ENCODE results near the gene ARIH1.

The ARIH1 gene

DNA sequence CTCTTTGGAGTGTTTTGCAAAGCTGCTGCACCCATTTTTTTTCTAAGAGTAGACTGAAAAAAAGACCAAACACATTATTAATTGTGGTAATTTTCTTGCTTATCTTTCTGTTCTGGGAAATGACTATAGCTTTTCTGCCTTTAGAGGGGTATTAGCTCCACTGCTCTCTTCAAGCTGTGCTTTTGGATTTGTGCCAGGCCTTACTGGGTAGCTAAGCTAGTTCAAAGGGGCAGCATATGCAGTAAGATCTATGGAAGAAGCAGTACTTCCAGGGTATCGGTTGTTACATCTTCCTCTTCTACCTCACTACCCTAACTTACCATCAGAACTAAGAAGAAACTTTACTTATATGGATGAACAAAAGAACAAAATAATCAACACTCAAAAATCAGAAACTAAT, 28.7 kb upstream of the ARIH1 start:
- H3K4me3 ChIP-seq (IDR thresholded peaks at IDR 0.05; ENCODE audit: insufficient read depth, low read depth, low read length), result no peak overlapping the region
- no peak overlapping the region for H3K27ac ChIP-seq
- no peaks in the 10 kb centered on the region for H3K4me1 ChIP-seq (ENCODE audit: low read depth, poor library complexity, severe bottlenecking)
- H3K36me3 ChIP-seq (ENCODE audit: insufficient read depth), result no peaks in the 10 kb centered on the region
- no peaks in the 10 kb centered on the region for H3K27me3 ChIP-seq (ENCODE audit: insufficient read depth, low read depth)
- no peak overlapping the region for H2AFZ ChIP-seq (ENCODE audit: low read depth)
- no peaks in the 10 kb centered on the region for H4K20me1 ChIP-seq (ENCODE audit: insufficient read depth)
- no peak overlapping the region for H3K4me2 ChIP-seq
- no peak overlapping the region for H3K9ac ChIP-seq
- TF ChIP-seq, protein P1, sequence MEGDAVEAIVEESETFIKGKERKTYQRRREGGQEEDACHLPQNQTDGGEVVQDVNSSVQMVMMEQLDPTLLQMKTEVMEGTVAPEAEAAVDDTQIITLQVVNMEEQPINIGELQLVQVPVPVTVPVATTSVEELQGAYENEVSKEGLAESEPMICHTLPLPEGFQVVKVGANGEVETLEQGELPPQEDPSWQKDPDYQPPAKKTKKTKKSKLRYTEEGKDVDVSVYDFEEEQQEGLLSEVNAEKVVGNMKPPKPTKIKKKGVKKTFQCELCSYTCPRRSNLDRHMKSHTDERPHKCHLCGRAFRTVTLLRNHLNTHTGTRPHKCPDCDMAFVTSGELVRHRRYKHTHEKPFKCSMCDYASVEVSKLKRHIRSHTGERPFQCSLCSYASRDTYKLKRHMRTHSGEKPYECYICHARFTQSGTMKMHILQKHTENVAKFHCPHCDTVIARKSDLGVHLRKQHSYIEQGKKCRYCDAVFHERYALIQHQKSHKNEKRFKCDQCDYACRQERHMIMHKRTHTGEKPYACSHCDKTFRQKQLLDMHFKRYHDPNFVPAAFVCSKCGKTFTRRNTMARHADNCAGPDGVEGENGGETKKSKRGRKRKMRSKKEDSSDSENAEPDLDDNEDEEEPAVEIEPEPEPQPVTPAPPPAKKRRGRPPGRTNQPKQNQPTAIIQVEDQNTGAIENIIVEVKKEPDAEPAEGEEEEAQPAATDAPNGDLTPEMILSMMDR (conservative IDR thresholded peaks at IDR 0.05; ENCODE audit: low read depth, low read length), result no peak
- no peaks in the 10 kb centered on the region for H3K79me2 ChIP-seq (ENCODE audit: insufficient read depth, low read depth)

DNA sequence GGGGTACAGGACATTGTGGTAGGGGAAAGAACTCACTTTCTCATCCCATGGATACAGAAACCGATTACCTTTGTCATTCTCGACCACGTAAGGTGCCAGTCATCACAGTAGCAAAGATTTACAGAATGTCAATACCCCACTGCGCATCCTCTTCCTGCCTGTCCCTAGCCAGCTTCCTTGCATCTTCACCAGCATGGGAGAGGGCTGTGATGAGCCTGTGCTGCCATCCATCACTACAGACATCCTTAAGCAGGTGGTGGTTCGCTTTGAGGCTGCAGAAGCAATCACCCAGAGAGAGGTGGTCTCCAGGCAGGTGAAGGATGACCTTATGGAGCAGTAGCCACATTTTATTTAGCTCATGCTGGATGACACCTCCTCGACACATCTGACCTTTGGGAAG, 23.3 kb upstream of the ARIH1 start:
- Histone ChIP-seq H3K9ac (no peak overlapping the region), H3K36me3 (ENCODE audit: insufficient read depth) (no peaks in the 10 kb centered on the region), H2AFZ (ENCODE audit: low read depth) (no peak overlapping the region), H3K27me3 (ENCODE audit: insufficient read depth, low read depth) (no peaks in the 10 kb centered on the region), H4K20me1 (ENCODE audit: insufficient read depth) (no peaks in the 10 kb centered on the region), H3K27ac (no peak overlapping the region), H3K79me2 (ENCODE audit: insufficient read depth, low read depth) (no peaks in the 10 kb centered on the region), H3K4me1 (ENCODE audit: low read depth, poor library complexity, severe bottlenecking) (no peaks in the 10 kb centered on the region), H3K4me2 (no peak overlapping the region), H3K4me3 (IDR thresholded peaks at IDR 0.05; ENCODE audit: insufficient read depth, low read depth, low read length) (no peak overlapping the region)
- TF ChIP-seq, protein P1 (conservative IDR thresholded peaks at IDR 0.05; ENCODE audit: low read depth, low read length), result no peak

DNA sequence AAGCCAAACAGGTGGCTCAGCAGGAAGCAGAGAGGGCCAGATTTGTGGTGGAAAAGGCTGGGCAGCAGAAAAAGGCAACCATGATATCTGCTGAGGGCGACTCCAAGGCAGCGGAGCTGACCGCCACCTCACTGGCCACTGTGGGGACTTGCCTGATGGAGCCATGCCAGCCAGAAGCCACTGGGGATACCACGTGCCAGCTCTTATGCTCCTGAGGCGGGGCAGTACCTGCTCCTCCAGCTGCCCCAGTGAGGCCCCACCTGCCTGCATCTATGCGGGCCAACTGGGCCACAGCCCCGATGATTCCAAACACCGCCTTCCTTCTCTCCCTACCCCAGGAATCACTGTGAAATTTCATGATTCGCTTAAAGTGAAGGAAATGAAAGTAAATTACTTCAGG, 22.9 kb upstream of the ARIH1 start:
- no peaks in the 10 kb centered on the region for H3K27me3 ChIP-seq (ENCODE audit: insufficient read depth, low read depth)
- H3K36me3 ChIP-seq (ENCODE audit: insufficient read depth), result no peaks in the 10 kb centered on the region
- no peak overlapping the region for H2AFZ ChIP-seq (ENCODE audit: low read depth)
- H3K27ac ChIP-seq, result no peak overlapping the region
- H3K9ac ChIP-seq, result no peak overlapping the region
- no peaks in the 10 kb centered on the region for H3K4me1 ChIP-seq (ENCODE audit: low read depth, poor library complexity, severe bottlenecking)
- H3K79me2 ChIP-seq (ENCODE audit: insufficient read depth, low read depth), result no peaks in the 10 kb centered on the region
- TF ChIP-seq, protein P1 (conservative IDR thresholded peaks at IDR 0.05; ENCODE audit: low read depth, low read length), result no peak
- H3K4me3 ChIP-seq (IDR thresholded peaks at IDR 0.05; ENCODE audit: insufficient read depth, low read depth, low read length), result no peak overlapping the region
- H4K20me1 ChIP-seq (ENCODE audit: insufficient read depth), result no peaks in the 10 kb centered on the region
- no peak overlapping the region for H3K4me2 ChIP-seq

DNA sequence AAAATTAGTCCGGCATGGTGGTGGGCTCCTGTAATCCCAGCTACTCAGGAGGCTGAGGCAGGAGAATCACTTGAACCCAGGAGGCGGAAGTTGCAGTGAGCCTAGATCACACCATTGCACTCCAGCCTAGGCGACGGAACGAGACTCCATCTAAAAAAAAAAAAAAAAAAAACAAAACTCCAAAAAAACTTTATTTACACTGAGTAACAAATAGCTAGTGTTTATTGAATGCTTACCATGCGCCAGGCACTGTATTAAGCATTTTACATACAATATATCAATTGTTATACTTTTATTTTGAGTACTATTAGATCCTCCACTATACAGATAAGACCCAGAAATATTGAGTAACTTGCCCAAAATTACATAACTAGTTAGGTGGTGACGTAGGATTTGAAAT, 17.4 kb upstream of the ARIH1 start:
- H3K9ac ChIP-seq, result no peak overlapping the region
- H3K79me2 ChIP-seq (ENCODE audit: insufficient read depth, low read depth), result no peaks in the 10 kb centered on the region
- H3K27ac ChIP-seq, result no peak overlapping the region
- H3K4me2 ChIP-seq, result no peak overlapping the region
- H3K27me3 ChIP-seq (ENCODE audit: insufficient read depth, low read depth), result no peaks in the 10 kb centered on the region
- H4K20me1 ChIP-seq (ENCODE audit: insufficient read depth), result no peaks in the 10 kb centered on the region
- no peak overlapping the region for H2AFZ ChIP-seq (ENCODE audit: low read depth)
- TF ChIP-seq, protein P1 (conservative IDR thresholded peaks at IDR 0.05; ENCODE audit: low read depth, low read length), result no peak
- H3K36me3 ChIP-seq (ENCODE audit: insufficient read depth), result no peaks in the 10 kb centered on the region
- H3K4me3 ChIP-seq (IDR thresholded peaks at IDR 0.05; ENCODE audit: insufficient read depth, low read depth, low read length), result no peak overlapping the region
- peaks cover 9% of the 10 kb centered on the region for H3K4me1 ChIP-seq (ENCODE audit: low read depth, poor library complexity, severe bottlenecking)

- Histone ChIP-seq H3K4me2 (no peak overlapping the region), H3K4me3 (IDR thresholded peaks at IDR 0.05; ENCODE audit: insufficient read depth, low read depth, low read length) (no peak overlapping the region), H3K9ac (no peak overlapping the region), H3K27me3 (ENCODE audit: insufficient read depth, low read depth) (no peaks in the 10 kb centered on the region), H3K4me1 (ENCODE audit: low read depth, poor library complexity, severe bottlenecking) (peaks cover 22% of the 10 kb centered on the region), H3K36me3 (ENCODE audit: insufficient read depth) (no peaks in the 10 kb centered on the region), H2AFZ (ENCODE audit: low read depth) (no peak overlapping the region), H4K20me1 (ENCODE audit: insufficient read depth) (no peaks in the 10 kb centered on the region), H3K27ac (no peak overlapping the region), H3K79me2 (ENCODE audit: insufficient read depth, low read depth) (no peaks in the 10 kb centered on the region)
- TF ChIP-seq, protein P1 (conservative IDR thresholded peaks at IDR 0.05; ENCODE audit: low read depth, low read length), result no peak
Measured at GRCh38 chr15:72460402-72460801, 13.7 kb upstream of the ARIH1 start.
